A204.1 (cell line): Measurements from ENCODE around the gene LCAT.

Experiments
- FAIRE-seq: peaks from 2 replicates; lab custom pipeline; 2012; peaks lifted over from hg19 to GRCh38; lab: Jason Lieb, UNC

LCAT gene

DNA sequence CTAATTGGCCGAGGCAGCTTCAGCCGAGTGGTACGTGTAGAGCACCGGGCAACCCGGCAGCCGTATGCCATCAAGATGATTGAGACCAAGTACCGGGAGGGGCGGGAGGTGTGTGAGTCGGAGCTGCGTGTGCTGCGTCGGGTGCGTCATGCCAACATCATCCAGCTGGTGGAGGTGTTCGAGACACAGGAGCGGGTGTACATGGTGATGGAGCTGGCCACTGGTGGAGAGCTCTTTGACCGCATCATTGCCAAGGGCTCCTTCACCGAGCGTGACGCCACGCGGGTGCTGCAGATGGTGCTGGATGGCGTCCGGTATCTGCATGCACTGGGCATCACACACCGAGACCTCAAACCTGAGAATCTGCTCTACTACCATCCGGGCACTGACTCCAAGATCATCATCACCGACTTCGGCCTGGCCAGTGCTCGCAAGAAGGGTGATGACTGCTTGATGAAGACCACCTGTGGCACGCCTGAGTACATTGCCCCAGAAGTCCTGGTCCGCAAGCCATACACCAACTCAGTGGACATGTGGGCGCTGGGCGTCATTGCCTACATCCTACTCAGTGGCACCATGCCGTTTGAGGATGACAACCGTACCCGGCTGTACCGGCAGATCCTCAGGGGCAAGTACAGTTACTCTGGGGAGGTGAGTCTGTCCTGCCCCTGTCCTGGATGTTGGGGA, 34.7 kb downstream of the LCAT start:
- no peak for FAIRE-seq

DNA sequence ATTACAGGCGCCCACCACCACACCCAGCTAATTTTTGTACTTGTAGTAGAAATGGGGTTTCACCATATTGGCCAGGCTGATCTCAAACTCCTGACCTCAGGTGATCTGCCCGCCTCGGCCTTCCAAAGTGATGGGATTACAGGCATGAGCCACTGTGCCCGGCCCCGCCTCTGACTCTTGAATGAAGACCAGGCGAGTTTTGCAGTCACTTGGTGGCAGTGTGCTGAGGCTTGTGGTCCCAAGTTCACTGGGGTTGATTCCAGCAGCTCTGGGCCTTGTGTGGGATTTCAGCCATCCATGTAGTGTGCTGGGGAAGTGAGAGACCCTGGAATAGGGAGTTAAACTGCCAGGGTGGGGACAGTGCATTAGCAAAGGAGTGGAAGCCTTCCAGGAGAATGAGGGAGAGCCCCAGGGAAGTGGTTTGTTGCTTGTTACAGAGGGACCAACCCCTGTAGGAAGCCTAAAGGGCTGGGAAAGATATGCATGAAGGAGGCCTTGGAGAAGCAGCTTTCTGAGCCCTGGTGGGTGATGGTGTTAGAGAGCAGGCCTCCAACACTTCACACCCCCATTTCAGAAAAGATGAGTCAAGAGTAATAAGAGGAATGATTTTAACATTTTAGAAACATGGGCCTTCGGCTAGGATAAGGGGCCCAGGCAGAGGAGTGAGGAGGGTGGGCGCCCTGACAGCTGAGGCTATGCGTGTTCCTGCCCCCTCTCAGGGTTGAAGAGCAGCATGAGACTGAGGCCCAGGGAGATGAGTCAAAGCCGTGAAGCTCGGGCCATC, 36.3 kb downstream of the LCAT start:
- FAIRE-seq = no peak

DNA sequence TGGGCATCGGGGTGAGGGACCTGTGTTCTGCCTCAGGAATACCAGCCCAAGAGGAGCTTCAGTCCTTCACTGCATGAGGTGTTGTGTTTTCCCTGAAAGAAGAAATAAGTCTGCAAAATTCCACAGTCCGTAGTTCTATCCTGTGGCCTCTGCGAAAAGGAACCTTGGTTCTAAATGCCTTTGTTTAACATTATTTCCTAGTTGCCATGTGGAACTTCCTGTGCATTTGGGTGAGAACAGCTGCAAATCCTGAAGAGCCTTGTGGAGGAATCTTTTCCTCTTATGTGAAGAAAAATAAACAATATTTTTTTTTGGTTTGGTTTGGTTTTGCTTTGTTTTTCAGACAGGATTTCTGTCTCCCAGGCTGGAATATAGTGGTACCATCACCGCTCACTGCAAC, 41.1 kb downstream of the LCAT start:
- no peak for FAIRE-seq

DNA sequence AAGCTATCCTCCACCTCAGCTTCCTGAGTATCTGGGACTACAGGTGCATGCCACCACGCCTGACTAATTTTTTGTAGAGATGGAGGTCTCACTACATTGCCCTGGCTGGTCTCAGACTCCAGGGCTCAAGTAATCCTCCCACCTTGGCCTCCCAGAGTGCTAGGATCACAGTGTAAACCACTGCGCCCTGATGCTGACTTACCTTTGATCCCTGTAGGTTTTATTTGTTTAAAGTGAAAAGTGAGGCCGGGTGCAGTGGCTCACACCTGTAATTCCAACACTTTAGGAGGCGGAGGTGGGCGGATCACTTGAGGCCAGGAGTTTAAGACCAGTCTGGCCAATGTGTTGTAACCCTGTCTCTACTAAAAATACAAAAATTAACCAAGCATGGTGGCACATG, 42.2 kb downstream of the LCAT start:
- FAIRE-seq = no peak

DNA sequence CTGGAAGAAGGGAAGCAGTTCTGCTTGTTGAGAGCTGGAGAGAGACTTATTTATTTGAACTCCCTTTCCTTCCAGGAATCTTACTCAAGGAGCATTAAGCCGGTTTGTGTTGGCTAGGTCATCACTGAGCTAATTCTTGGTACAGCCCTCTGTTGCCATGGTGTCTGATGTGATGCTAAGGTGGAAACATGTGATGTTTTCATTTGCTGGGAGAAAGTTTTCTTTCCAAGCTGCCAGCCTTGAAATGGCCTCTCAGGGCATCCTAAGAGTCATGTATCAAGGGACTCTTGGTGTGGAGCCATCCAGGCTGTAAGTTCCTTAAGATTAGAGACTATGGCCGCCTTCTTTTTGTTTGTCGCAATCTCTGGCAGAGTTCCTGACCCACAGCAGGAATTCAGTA, 46.7 kb downstream of the LCAT start:
- FAIRE-seq = no peak

DNA sequence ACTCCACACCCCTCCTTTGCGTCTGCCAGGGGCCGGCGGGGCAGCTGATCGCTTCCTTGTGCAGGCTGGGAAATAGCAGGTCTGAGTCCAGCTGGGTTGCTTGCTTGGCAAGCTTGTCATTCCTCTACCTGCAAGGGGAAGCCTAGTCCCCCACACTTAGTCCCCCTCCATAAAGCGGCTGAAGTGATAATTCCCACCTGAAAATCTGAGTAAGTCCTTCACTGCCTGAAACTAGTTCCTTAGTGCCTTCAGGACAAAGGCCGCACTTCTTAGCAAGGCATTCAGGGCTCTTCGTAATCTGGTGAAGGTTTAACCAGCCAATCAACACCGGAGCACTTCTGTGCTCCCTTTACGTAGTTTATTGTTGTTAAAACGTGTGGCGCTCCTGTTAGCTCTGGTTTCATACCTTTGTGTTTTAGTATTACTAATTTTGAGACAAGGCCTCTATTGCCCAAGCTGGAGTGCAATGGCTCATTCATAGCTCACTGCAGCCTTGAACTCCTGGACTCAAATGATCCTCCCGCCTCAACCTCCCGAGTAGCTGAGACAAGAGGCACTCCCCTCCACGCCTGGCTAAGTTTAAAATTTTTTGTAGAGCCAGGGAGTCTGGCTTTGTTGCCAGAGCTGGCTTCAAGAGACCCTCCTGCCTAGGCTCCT, 50.0 kb downstream of the LCAT start:
- FAIRE-seq = no peak

DNA sequence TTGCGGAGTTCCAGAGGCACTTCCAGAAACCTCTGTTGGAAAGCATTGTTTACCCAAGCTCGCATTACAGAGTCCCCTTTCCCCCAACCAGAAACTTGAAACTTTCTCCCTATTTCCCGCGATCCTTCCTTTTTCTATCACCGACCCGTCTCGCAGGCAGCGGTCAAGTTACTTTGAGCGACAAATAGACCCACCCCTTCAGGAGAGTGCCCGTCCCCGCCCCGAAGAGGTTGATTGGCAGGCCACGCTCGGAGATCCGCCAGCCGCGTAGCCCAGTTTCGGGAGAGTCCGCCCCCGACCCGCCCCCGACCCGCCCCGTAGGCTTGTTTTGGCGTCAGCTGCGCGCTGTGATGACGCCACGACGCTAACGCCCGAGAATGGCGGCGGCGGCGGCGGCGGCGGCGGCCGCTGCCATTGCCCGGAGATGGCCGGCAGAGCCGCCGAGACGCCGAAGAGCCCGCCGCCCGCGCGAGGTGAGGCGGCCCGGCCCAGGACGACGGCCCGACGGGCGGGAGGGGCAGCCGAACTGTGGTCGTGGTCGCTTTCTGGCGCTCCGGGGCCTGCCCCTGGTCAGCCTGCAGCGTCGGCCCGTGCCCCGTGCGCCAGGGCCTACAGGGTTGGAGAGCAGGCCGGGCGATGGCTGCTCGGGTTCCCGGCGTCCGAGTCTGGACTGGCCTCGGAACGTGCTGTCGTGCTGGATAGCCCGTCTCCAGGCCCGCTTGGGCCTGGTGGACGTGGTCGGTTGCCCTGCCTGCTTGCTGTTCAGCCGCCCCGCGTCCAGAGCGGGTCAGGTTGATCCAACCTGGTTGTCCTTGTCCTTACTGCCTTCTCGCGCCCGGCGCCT, 50.8 kb downstream of the LCAT start, which contains the start of gene PSKH1:
PSKH1 (plus strand) TSS at position 356 of the 844 bp plus-strand sequence. CDS start 15,496 bp downstream, outside the sequence.
- no peak for FAIRE-seq

DNA sequence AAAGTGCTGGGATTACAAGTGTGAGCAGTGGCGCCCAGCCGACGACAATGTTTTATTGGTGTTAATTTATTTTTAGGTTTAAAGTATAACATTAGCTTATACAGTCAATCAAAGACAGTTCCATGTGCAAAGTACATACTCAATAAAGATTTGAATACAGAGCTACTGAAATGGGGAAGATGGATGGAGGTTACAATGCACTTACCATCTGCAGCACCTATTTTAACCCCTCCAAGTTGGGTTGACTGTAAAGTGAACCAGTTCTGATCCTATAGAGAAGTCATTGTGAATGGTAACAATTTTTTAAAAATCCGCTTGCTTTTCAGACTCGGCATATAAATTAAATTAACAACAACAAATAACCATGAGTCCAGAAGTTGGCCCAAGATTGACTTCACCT, 51.5 kb downstream of the LCAT start:
- FAIRE-seq = no peak
